ENCODE measurements around the gene ALPG. TPM values are rescaled to one million over a fixed set of nuclear protein-coding genes. Genes with fewer than 3 reads are reported as not detected.
A peak's percentile ranks its signal among the peaks of the same experiment; 100 is the strongest.
"Not testable (repeated sequence)": the region's sequence is repeated elsewhere in the genome, so short reads cannot be mapped to it uniquely, and the experiment has no call there.

Gene ALPG
- total RNA-seq, 1 experiment from 2014 or later, result 1.2 TPM

- TF ChIP-seq USF2 (CRISPR knock-in tag; IDR thresholded peaks at IDR 0.05) (peak; percentile 29; the same call in 1 of the 2 replicates), JUN (CRISPR knock-in tag; IDR thresholded peaks at IDR 0.05) (no peak), ATF1 (CRISPR knock-in tag; IDR thresholded peaks at IDR 0.05) (no peak), CTCF (IDR thresholded peaks at IDR 0.05) (peak; percentile 42), ZNF512 (CRISPR knock-in tag; IDR thresholded peaks at IDR 0.05; ENCODE audit: borderline replicate concordance) (no peak), MLX (CRISPR knock-in tag; IDR thresholded peaks at IDR 0.05) (no peak), NFE2L1 (CRISPR knock-in tag; IDR thresholded peaks at IDR 0.05) (peak; percentile 99), ETV6 (CRISPR knock-in tag; IDR thresholded peaks at IDR 0.05) (no peak), ZNF281 (CRISPR knock-in tag; IDR thresholded peaks at IDR 0.05) (no peak)
Measured at GRCh38 chr2:232444409-232445148, 37.9 kb downstream of the ALPG start (continued).

GRCh38 chr2:232445149-232445885 lies 38.7 kb downstream of the ALPG start:
- CTCF ChIA-PET, result interaction anchor here (0.5 to 6.0 kb wide), 15 partner anchors 18 to 528 kb away, joined by 3 to 104 read pairs (median 4); partner anchors contain the start of genes CHRND and PRSS56
- H3K4me3 Mint-ChIP-seq; POLR2A ChIA-PET; ATAC-seq; DNase-seq (ENCODE audit: low spot score); H3K4me1 Mint-ChIP-seq; H3K27ac Mint-ChIP-seq; H3K9me3 Mint-ChIP-seq; H3K36me3 Mint-ChIP-seq; H3K27me3 Mint-ChIP-seq (ENCODE audit: low read depth): not testable (repeated sequence)

GRCh38 chr2:232446266-232446777 lies 39.7 kb downstream of the ALPG start:
- not testable (repeated sequence) for H3K36me3 Mint-ChIP-seq; DNase-seq (ENCODE audit: low spot score); H3K4me1 Mint-ChIP-seq; H3K27me3 Mint-ChIP-seq (ENCODE audit: low read depth); H3K27ac Mint-ChIP-seq; H3K4me3 Mint-ChIP-seq; H3K9me3 Mint-ChIP-seq
- ChIA-PET CTCF (interaction anchor here (0.5 to 6.0 kb wide), 15 partner anchors 9 to 120 kb away, joined by 3 to 104 read pairs (median 4); partner anchors contain the start of genes CHRND and PRSS56), POLR2A (interaction anchor here (0.6 kb wide), 1 partner anchor 75 kb away, joined by 3 read pairs; no protein-coding TSS in a partner anchor)
- ATAC-seq, result peak; percentile 84
- TF ChIP-seq CTCF (IDR thresholded peaks at IDR 0.05), result peak; percentile 47

All from WTC11 (cell line).